PC-3 (cell line): ENCODE measurements around the gene CFL1. TPM values are rescaled to one million over a fixed set of nuclear protein-coding genes. Genes with fewer than 3 reads are reported as not detected.

Source experiments
- ATAC-seq: fragments of 200-7000 bp; cut with Tn5 transposase; 2 replicates; pipeline ENCODE4 v1.9.1; 2020; ENCODE audit warnings: mild to moderate bottlenecking, moderate library complexity
- Bru-seq: library from RNA; stranded (reverse); fragments of 400-500 nt; gene quantifications from one replicate; lab custom pipeline; 2021; lab: Mats Ljungman, UMichigan
- BruChase-seq, 2 experiments: library from RNA; stranded (reverse); fragments of 400-500 nt; gene quantifications; one replicate each; lab custom pipeline; 2021; lab: Mats Ljungman, UMichigan
- BruUV-seq: library from RNA; stranded (reverse); fragments of 400-500 nt; replicated peaks from 2 replicates; lab custom pipeline; 2021; lab: Mats Ljungman, UMichigan
- CTCF ChIA-PET: fragments of 300-600 bp; sonication (Branson Sonifier 250); formaldehyde crosslinking; loops from one replicate; lab custom pipeline; 2022; ENCODE audit warnings: antibody characterized with exemption; lab: Charles Lee
- POLR2A ChIA-PET: fragments of 300-600 bp; sonication (Branson Sonifier 250); formaldehyde crosslinking; loops from one replicate; lab custom pipeline; 2022; ENCODE audit warnings: antibody characterized with exemption; ENCODE audit not compliant: unreplicated experiment; lab: Charles Lee
- DNase-seq: peaks from one replicate; pipeline ENCODE4 v3.0.0-alpha.2; 2015
- H2AFZ ChIP-seq: fragments of 300-600 bp; sonication (generic); 2 replicates; pipeline ENCODE4 v1.6.0; 2016; ENCODE audit warnings: antibody characterized with exemption, low read length
- H3F3A ChIP-seq: fragments of 300-600 bp; sonication (generic); one replicate; pipeline ENCODE4 v1.6.0; 2017; ENCODE audit warnings: antibody characterized with exemption, low read length, control low read depth, mild to moderate bottlenecking; ENCODE audit not compliant: unreplicated experiment
- H3K27ac ChIP-seq: fragments of 300-600 bp; sonication (generic); 2 replicates; pipeline ENCODE4 v1.5.1; 2016; ENCODE audit warnings: mild to moderate bottlenecking, low read length
- H3K27me3 ChIP-seq: fragments of 300-600 bp; sonication (generic); 2 replicates; pipeline ENCODE4 v1.6.1; 2016; ENCODE audit warnings: low read length, mixed read lengths
- H3K36me3 ChIP-seq: fragments of 300-600 bp; sonication (generic); 2 replicates; pipeline ENCODE4 v1.6.1; 2016; ENCODE audit warnings: low read depth, mixed run types, low read length, mixed read lengths
- H3K4me1 ChIP-seq: fragments of 300-600 bp; sonication (generic); 2 replicates; pipeline ENCODE4 v1.5.1; 2016; ENCODE audit warnings: low read length; ENCODE audit not compliant: insufficient read depth
- H3K4me2 ChIP-seq: fragments of 300-600 bp; sonication (generic); 2 replicates; pipeline ENCODE4 v1.6.0; 2016; ENCODE audit warnings: low read length
- H3K4me3 ChIP-seq: fragments of 300-600 bp; sonication (generic); 2 replicates; pipeline ENCODE4 v1.5.1; 2016; ENCODE audit warnings: mild to moderate bottlenecking, low read length, mixed read lengths
- H3K79me2 ChIP-seq: fragments of 300-600 bp; sonication (generic); 2 replicates; pipeline ENCODE4 v1.6.1; 2017; ENCODE audit warnings: low read length, mixed read lengths
- H3K9ac ChIP-seq: fragments of 300-600 bp; sonication (generic); 2 replicates; pipeline ENCODE4 v1.6.0; 2016; ENCODE audit warnings: mild to moderate bottlenecking, low read length
- H3K9me2 ChIP-seq: fragments of 300-600 bp; sonication (generic); replicated peaks from 2 replicates; pipeline ENCODE4 v1.6.1; 2016; ENCODE audit warnings: mixed run types, low read length, mixed read lengths
- H3K9me3 ChIP-seq: fragments of 300-600 bp; sonication (generic); 2 replicates; pipeline ENCODE4 v1.6.1; 2016; ENCODE audit warnings: low read length, mixed read lengths
- H4K20me1 ChIP-seq: fragments of 300-600 bp; sonication (generic); 2 replicates; pipeline ENCODE4 v1.6.1; 2016; ENCODE audit warnings: low read length, mixed read lengths
- CTCF ChIP-seq: fragments of 300-600 bp; sonication (generic); conservative IDR thresholded peaks from 2 replicates; pipeline ENCODE4 v1.5.1; 2017; ENCODE audit warnings: antibody characterized with exemption, low read depth, mild to moderate bottlenecking, low read length
- EZH2 ChIP-seq: fragments of 300-600 bp; sonication (generic); IDR thresholded peaks from one replicate; pipeline ENCODE4 v1.6.1; 2017; ENCODE audit warnings: antibody characterized with exemption, mild to moderate bottlenecking, low read length; ENCODE audit not compliant: unreplicated experiment
- EZH2phosphoT487 ChIP-seq: fragments of 300-600 bp; sonication (generic); IDR thresholded peaks from 2 replicates; pipeline ENCODE4 v1.6.1; 2018; ENCODE audit warnings: mild to moderate bottlenecking, antibody characterized with exemption, low read length, borderline replicate concordance
- intact Hi-C: fragments of 100-400 bp; cut with micrococcal nuclease; formaldehyde crosslinking; loops from 2 replicates; pipeline ENCODE4 v1.9.0; 2023
- long read RNA-seq: library from polyadenylated mRNA; unstranded; transcript quantifications from one replicate; pipeline ENCODE4 v2.0.0, GENCODE V29; 2021; ENCODE audit not compliant: unreplicated experiment
- total RNA-seq: library from RNA; depleted of rRNA; stranded (reverse); fragments of >200 nt; gene quantifications from 2 replicates; pipeline ENCODE4 v1.2.3, GENCODE V29; 2014; rRNA removed

CFL1 gene
- 2,710 and 3,139 TPM in 2 replicates for total RNA-seq
- Bru-seq, nascent RNA, result percentile 97 among the genes with signal in this experiment
- percentile 99 among the genes with signal in this experiment for BruChase-seq, experiment 1, labeled RNA remaining after a 6-hour chase
- BruChase-seq, experiment 2, labeled RNA remaining after a 2-hour chase, result percentile 98 among the genes with signal in this experiment
- long read RNA-seq, transcript CFL1-209 (3 exons, 647 nt), result minor isoform, 36 of 1,178 reads
- long read RNA-seq, transcript CFL1-201 (4 exons, 1,234 nt), result major isoform, 993 of 1,178 reads
- long read RNA-seq, partial matches to known transcripts, result 4 of 1,178 reads
- long read RNA-seq, other reads (novel, unspliced or antisense), result 134 of 1,178 reads

DNA sequence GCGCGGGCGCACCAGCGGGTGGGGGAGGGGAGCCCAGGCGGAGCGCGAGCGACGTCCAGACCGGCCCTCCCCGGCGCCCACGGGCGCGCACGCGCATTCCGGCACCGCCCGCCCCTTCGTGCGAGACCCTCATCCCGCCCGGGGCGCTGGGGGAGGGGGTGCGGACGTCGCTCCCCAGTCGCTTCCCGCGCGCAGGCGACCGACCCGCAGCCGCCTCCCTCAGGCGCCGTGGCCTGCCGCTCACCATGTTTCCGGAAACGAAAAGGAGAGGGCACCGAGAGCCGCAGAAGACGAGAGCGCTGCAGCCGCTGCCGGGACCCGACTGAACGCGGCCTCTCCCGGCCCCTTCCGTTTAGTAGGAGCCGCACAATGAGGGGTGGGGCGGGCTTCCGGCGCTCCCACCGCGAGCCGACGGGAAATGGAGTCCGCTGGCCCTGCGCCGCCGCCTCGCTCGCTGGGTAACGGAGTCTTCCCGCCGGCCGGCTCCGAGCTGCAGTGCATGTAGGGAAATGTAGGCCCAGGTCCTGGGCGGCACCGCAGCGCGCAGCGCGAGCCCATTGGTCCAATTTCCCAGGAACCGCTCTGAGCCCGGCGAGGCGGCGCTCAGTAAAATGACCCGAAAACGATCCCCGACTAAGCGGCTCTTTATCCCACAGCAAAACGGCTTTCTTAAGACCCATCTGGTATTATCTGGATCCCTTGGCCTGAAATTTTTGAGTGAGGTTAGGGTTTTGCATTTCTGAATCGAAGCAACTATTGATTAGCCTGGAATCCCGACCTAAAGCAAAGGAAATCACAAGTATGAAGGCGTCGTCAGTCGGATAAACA is at the start of gene CFL1:
Gene CFL1 (minus strand): TSS at position 328 of the 828 bp plus-strand sequence. CDS start 81 bp downstream, at position 247.
- CTCF ChIA-PET, result interaction anchor here (0.5 to 2.6 kb wide), 2 partner anchors 31 to 143 kb away, joined by 3 to 26 read pairs; partner anchors contain the start of gene FIBP

GRCh38 chr11:65906602-65907001 is 48.6 kb upstream of the CFL1 start:
- no peak for ATAC-seq
- intact Hi-C loops, result no loop called here
- peaks cover 65% of the 10 kb centered on the region for H3K4me1 ChIP-seq
- peak overlapping the region; percentile 9; the same call in 1 of the 2 replicates for H3K4me2 ChIP-seq
- peaks cover 55% of the 10 kb centered on the region for H3K79me2 ChIP-seq
- TF ChIP-seq CTCF (no peak), EZH2phosphoT487 (no peak), EZH2 (no peak)
- no peaks in the 10 kb centered on the region for H3K36me3 ChIP-seq
- no peak overlapping the region for H3K9ac ChIP-seq
- H3K27ac ChIP-seq, result no peak overlapping the region
- ChIA-PET CTCF (interaction anchor here (0.6 kb wide), 1 partner anchor 18 kb away, joined by 4 read pairs; the partner anchor contains the start of gene FIBP), POLR2A (no interaction called here)
- BruUV-seq, result no TSS peak
- no peaks in the 10 kb centered on the region for H3K9me3 ChIP-seq
- no peaks in the 10 kb centered on the region for H3F3A ChIP-seq
- H4K20me1 ChIP-seq, result no peaks in the 10 kb centered on the region
- H3K9me2 ChIP-seq, result no peaks in the 10 kb centered on the region
- H3K27me3 ChIP-seq, result no peaks in the 10 kb centered on the region
- H2AFZ ChIP-seq, result no peak overlapping the region
- H3K4me3 ChIP-seq, result no peak overlapping the region
- DNase-seq, result peak; percentile 54

More for the DNA sequence above, at the start of gene CFL1:
- Histone ChIP-seq H3K4me1 (peaks cover 42% of the 10 kb centered on the region), H4K20me1 (peaks cover 45% of the 10 kb centered on the region), H3K9me2 (no peaks in the 10 kb centered on the region), H3K79me2 (peaks cover 68% of the 10 kb centered on the region), H3K4me2 (peak within 1 kb of the TSS; percentile 98), H3K9ac (peak within 1 kb of the TSS; percentile 90), H2AFZ (peak within 1 kb of the TSS; percentile 93), H3K27me3 (no peaks in the 10 kb centered on the region), H3F3A (peaks cover 11% of the 10 kb centered on the region), H3K36me3 (peaks cover 37% of the 10 kb centered on the region), H3K9me3 (no peaks in the 10 kb centered on the region), H3K4me3 (peak within 1 kb of the TSS; percentile 79), H3K27ac (peak within 1 kb of the TSS; percentile 74)
- BruUV-seq, result no TSS peak
- DNase-seq (peak; percentile 99), ATAC-seq (peak; percentile 57)
- intact Hi-C loops, result loop anchor here (2.0 kb wide), 1 partner anchor 31 kb away; the partner anchor contains the start of gene FIBP
- POLR2A ChIA-PET, result interaction anchor here (0.5 to 1.4 kb wide), 8 partner anchors 9 to 1518 kb away, joined by 3 to 6 read pairs (median 4); partner anchors contain the start of genes CCDC85B, CCDC88B and RELA
- TF ChIP-seq CTCF (no peak), EZH2phosphoT487 (no peak), EZH2 (no peak)
